HCT116 (cell line): ENCODE measurements around the gene SPIRE1. TPM values are rescaled to one million over a fixed set of nuclear protein-coding genes. Genes with fewer than 3 reads are reported as not detected.

Experiments
- ATAC-seq: fragments of 200-7000 bp; cut with Tn5 transposase; 2 replicates; pipeline ENCODE4 v1.9.1; 2020; ENCODE audit warnings: mild to moderate bottlenecking, moderate library complexity
- BruUV-seq: library from RNA; stranded (reverse); fragments of 400-500 nt; replicated peaks from 2 replicates; lab custom pipeline; 2021; lab: Mats Ljungman, UMichigan
- CTCF ChIA-PET: fragments of 300-600 bp; sonication (Branson Sonifier 250); formaldehyde crosslinking; loops from one replicate; lab custom pipeline; 2021; ENCODE audit warnings: antibody characterized with exemption; lab: Charles Lee
- POLR2A ChIA-PET: fragments of 300-600, 350-600 bp; sonication (Branson Sonifier 250); formaldehyde crosslinking; loops from one replicate; lab custom pipeline; 2021; ENCODE audit warnings: antibody characterized with exemption; lab: Charles Lee
- RAD21 ChIA-PET, 2 experiments: fragments of 300-600 bp; sonication (Branson Sonifier 250); formaldehyde crosslinking; loops; one replicate each; lab custom pipeline; 2023; ENCODE audit warnings: low total read pairs in 2 of 2; ENCODE audit not compliant: uncharacterized antibody in 2 of 2, unreplicated experiment in 2 of 2, low non-redundant PET in 1 of 2; lab: Charles Lee
- DNase-seq: peaks from one replicate; pipeline ENCODE4 v3.0.0-alpha.2; 2010; ENCODE audit warnings: low read depth, low spot score
- H2AFZ ChIP-seq: fragments of 200-600 bp; shearing (Covaris generic), sonication (generic); 2 replicates; pipeline ENCODE4 v1.6.1; 2017; ENCODE audit warnings: low read depth, mixed run types, mixed read lengths, antibody characterized with exemption, low read length; ENCODE audit not compliant: poor library complexity, severe bottlenecking
- H3K27ac ChIP-seq: 2 replicates; pipeline ENCODE4 v1.5.1; 2012; ENCODE audit warnings: low read depth, low read length
- H3K27me3 ChIP-seq: fragments of 200-600 bp; sonication (generic); 2 replicates; pipeline ENCODE4 v1.6.1; 2016; ENCODE audit warnings: mixed run types, low read length, mixed read lengths; ENCODE audit not compliant: insufficient read depth
- H3K36me3 ChIP-seq, 2 experiments: fragments of 200-500 bp in 1 of 2; fragments of 200-600 bp in 1 of 2; sonication (Bioruptor generic) in 1 of 2; sonication (generic) in 1 of 2; 2 replicates each; pipeline versions ENCODE4 v1.5.1 to v1.6.1; 2014 to 2016; ENCODE audit warnings: low read length in 2 of 2, inconsistent platforms in 1 of 2, mixed read lengths in 1 of 2, mixed run types in 1 of 2; ENCODE audit not compliant: insufficient read depth in 2 of 2, control insufficient read depth in 1 of 2
- H3K4me1 ChIP-seq, 2 experiments: fragments of 200-600 bp in 1 of 2; sonication (generic) in 1 of 2; 2 replicates each; pipeline versions ENCODE4 v1.5.1 to v1.6.1; 2012 to 2017; ENCODE audit warnings: low read length in 2 of 2, inconsistent platforms in 1 of 2, mild to moderate bottlenecking in 1 of 2, mixed read lengths in 1 of 2, mixed run types in 1 of 2, moderate library complexity in 1 of 2; ENCODE audit not compliant: insufficient read depth in 2 of 2, control insufficient read depth in 1 of 2
- H3K4me2 ChIP-seq: fragments of 200-600 bp; sonication (generic); 2 replicates; pipeline ENCODE4 v1.6.1; 2017; ENCODE audit warnings: mixed run types, low read length, mixed read lengths
- H3K4me3 ChIP-seq, 2 experiments: fragments of 200-600 bp in 1 of 2; sonication (generic) in 1 of 2; replicated peaks in 1 of 2; 2 replicates each; pipeline ENCODE4 v1.5.1; 2011 to 2016; ENCODE audit warnings: low read length in 2 of 2, control low read depth in 1 of 2, low read depth in 1 of 2, mild to moderate bottlenecking in 1 of 2, mixed read lengths in 1 of 2, mixed run types in 1 of 2
- H3K79me2 ChIP-seq: fragments of 200-600 bp; sonication (generic); 2 replicates; pipeline ENCODE4 v1.6.1; 2017; ENCODE audit warnings: mild to moderate bottlenecking, mixed run types, low read length, moderate library complexity, mixed read lengths; ENCODE audit not compliant: insufficient read depth
- H3K9ac ChIP-seq: fragments of 200-600 bp; sonication (generic); 2 replicates; pipeline ENCODE4 v1.6.1; 2016; ENCODE audit warnings: low read length, mixed read lengths
- H3K9me2 ChIP-seq: fragments of 200-600 bp; sonication (generic), shearing (Covaris generic); 2 replicates; pipeline ENCODE4 v1.6.1; 2017; ENCODE audit warnings: mixed run types, mild to moderate bottlenecking, moderate library complexity; ENCODE audit not compliant: insufficient read depth
- H3K9me3 ChIP-seq, 2 experiments: fragments of 200-500 bp in 1 of 2; fragments of 200-600 bp in 1 of 2; sonication (Bioruptor generic) in 1 of 2; sonication (generic) in 1 of 2; 2 replicates each; pipeline ENCODE4 v1.6.1; 2014 to 2017; ENCODE audit warnings: low read length in 2 of 2, mixed read lengths in 2 of 2, inconsistent platforms in 1 of 2, low read depth in 1 of 2, mild to moderate bottlenecking in 1 of 2, mixed run types in 1 of 2, moderate library complexity in 1 of 2; ENCODE audit not compliant: control insufficient read depth in 1 of 2, insufficient read depth in 1 of 2
- H4K20me1 ChIP-seq: fragments of 200-600 bp; sonication (generic), shearing (Covaris generic); 2 replicates; pipeline ENCODE4 v1.6.1; 2017; ENCODE audit warnings: mixed run types, mild to moderate bottlenecking, moderate library complexity; ENCODE audit not compliant: insufficient read depth
- CEBPB ChIP-seq: IDR thresholded peaks from 2 replicates; pipeline ENCODE4 v1.6.1; 2012; ENCODE audit warnings: low read depth
- ELF1 ChIP-seq: IDR thresholded peaks from 2 replicates; pipeline ENCODE4 v1.6.1; 2012; ENCODE audit warnings: low read depth, borderline replicate concordance
- POLR2A ChIP-seq: IDR thresholded peaks from 2 replicates; pipeline ENCODE4 v1.7.0; 2011; ENCODE audit warnings: borderline replicate concordance; ENCODE audit not compliant: insufficient read depth, insufficient read length; ENCODE audit errors: extremely low read depth
- POLR2AphosphoS5 ChIP-seq: IDR thresholded peaks from 2 replicates; pipeline ENCODE4 v1.6.1; 2011; ENCODE audit warnings: mild to moderate bottlenecking, low read depth, low read length, moderate library complexity
- SRF ChIP-seq: IDR thresholded peaks from 2 replicates; pipeline ENCODE4 v1.6.1; 2012; ENCODE audit warnings: low read depth
- intact Hi-C: fragments of 100-400 bp; cut with micrococcal nuclease; formaldehyde crosslinking; loops from 2 replicates; pipeline ENCODE4 v1.10.0; 2022
- total RNA-seq: library from RNA; stranded (reverse); gene quantifications from one replicate; pipeline ENCODE4 v1.2.1, GENCODE V29; 2021; ENCODE audit not compliant: unreplicated experiment
- TF ChIP-seq, protein P1 (sequence below): IDR thresholded peaks from 2 replicates; pipeline ENCODE4 v1.6.1; 2012; ENCODE audit warnings: low read depth

SPIRE1 gene
- total RNA-seq, 1 experiment from 2014 or later = 26.6 TPM

DNA sequence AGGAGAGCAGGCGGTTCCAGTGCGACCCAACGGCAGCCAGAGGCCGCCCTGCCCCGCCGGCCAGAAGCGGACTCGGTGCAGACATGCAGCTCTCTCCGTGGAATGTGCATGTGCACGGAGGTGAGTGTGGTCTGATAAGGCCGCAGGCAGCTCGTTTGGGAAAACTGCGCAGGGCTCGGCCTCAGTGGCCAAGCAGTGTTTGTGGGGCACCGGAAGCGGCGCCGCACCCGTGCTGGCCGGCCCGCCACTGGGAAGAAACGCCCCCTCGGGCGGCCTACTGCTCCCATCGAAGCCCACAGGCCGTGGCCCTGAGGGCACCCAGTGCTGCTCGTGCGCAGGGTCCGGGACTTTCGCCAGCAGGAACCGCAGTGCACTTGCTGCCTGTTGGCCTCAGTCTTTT, 225.0 kb downstream of the SPIRE1 start (continued):
- TF ChIP-seq, protein P1, sequence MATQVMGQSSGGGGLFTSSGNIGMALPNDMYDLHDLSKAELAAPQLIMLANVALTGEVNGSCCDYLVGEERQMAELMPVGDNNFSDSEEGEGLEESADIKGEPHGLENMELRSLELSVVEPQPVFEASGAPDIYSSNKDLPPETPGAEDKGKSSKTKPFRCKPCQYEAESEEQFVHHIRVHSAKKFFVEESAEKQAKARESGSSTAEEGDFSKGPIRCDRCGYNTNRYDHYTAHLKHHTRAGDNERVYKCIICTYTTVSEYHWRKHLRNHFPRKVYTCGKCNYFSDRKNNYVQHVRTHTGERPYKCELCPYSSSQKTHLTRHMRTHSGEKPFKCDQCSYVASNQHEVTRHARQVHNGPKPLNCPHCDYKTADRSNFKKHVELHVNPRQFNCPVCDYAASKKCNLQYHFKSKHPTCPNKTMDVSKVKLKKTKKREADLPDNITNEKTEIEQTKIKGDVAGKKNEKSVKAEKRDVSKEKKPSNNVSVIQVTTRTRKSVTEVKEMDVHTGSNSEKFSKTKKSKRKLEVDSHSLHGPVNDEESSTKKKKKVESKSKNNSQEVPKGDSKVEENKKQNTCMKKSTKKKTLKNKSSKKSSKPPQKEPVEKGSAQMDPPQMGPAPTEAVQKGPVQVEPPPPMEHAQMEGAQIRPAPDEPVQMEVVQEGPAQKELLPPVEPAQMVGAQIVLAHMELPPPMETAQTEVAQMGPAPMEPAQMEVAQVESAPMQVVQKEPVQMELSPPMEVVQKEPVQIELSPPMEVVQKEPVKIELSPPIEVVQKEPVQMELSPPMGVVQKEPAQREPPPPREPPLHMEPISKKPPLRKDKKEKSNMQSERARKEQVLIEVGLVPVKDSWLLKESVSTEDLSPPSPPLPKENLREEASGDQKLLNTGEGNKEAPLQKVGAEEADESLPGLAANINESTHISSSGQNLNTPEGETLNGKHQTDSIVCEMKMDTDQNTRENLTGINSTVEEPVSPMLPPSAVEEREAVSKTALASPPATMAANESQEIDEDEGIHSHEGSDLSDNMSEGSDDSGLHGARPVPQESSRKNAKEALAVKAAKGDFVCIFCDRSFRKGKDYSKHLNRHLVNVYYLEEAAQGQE = no peak
- TF ChIP-seq POLR2A (no peak), POLR2AphosphoS5 (no peak)
- TF ChIP-seq, all 23 proteins: peak for 0

DNA sequence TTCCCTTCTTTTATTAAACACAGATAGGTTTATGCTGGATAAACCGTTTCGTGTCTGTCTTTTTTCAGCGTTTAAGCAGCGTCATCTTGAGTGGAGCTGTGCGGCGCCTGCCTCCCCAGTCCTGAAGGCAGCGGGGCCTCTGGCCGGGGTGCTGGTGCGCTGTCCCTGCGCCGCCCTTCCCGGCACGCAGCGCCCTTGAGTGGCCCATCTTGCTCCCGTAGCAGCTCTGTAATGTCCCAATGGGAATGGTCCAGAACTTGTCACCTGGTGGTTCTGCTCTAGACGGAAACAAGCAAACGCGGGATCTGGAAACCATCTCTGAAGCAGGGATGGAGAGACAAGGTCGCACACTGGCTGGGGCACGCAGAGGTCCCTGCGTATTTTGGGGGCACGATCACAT, 225.7 kb downstream of the SPIRE1 start:
- ATAC-seq (no peak), DNase-seq (no peak)
- Histone ChIP-seq H3K9ac (no peak overlapping the region), H3K9me3 (no peaks in the 10 kb centered on the region), H2AFZ (no peak overlapping the region), H4K20me1 (no peaks in the 10 kb centered on the region), H3K4me3 (no peak overlapping the region), H3K27me3 (no peaks in the 10 kb centered on the region), H3K27ac (no peak overlapping the region), H3K36me3 (no peaks in the 10 kb centered on the region; a peak in 1 of 4 replicates), H3K79me2 (no peaks in the 10 kb centered on the region), H3K4me1 (no peaks in the 10 kb centered on the region), H3K4me2 (no peak overlapping the region), H3K9me2 (no peaks in the 10 kb centered on the region)
- intact Hi-C loops = no loop called here
- ChIA-PET CTCF (no interaction called here), RAD21 (no interaction called here), POLR2A (no interaction called here)
- no peak for TF ChIP-seq CEBPB
- no peak for TF ChIP-seq SRF
- TF ChIP-seq, protein P1 = no peak
- no peak for TF ChIP-seq ELF1
- no TSS peak for BruUV-seq
